Stimulated activated CD4-positive, alpha-beta T cell treated with anti-CD3 and anti-CD28 coated beads, Interleukin-2, amount 100 ng/mL, for 48 hours (primary cell): Measurements from ENCODE around the gene GPR39.

Experiments used
- DNase-seq, 2 donors: peaks; one replicate each; pipeline ENCODE4 v3.0.0-alpha.2; 2020

Gene GPR39

DNA sequence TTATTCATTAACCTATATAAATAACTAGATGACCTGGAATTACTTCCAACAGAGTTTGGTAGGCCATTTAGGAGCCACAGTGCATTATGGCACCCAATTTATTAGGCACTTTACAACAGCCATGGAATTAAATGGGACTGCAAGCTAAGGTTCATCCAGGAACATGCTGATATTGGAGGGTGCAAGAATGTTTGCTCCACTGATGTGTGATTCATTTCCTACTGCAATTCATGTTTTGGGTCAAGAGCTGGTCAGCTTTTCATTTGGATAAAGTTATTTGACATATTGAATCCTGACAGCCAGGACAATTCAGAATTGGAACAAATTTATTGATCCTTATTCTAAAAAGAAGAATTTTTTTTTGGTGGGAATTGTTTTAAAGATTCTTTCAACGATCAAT lies 265.2 kb downstream of the GPR39 start:
- DNase-seq, result no peak

DNA sequence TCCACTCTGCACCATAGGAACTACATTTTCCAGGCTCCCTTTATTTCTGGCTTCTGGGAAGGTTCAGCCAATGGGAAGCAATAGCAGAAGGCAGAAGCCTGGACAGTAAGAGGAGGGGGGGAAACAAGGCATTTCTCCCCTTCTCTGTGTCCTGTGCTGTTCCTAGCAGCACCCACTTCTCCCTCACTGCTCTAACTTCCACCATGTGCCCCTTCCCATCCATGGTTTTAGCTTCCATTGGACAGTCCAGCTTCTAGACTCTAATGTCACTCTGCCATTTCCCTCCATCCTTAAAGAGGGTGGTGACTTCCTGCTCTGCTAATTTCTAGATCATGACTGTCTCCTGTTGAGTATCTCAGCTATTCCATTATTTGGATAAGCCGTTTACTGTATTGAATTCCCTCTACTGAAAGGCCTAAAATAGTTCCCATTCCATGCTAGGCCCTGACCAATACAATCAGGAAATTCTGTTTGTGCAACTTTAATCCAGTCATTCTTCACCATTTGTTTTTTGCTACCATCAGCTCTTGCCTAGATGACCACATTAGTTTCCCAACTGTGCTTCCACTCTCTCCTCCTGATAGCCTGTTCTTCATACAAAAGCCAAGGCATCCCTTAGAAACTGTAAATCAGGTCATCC lies 274.2 kb downstream of the GPR39 start:
- DNase-seq, result no peak

GRCh38 chr2:132691556-132691955 lies 275.0 kb downstream of the GPR39 start:
- no peak for DNase-seq

GRCh38 chr2:132692816-132693215 lies 276.2 kb downstream of the GPR39 start:
- DNase-seq, result no peak
